WTC11 (cell line): ENCODE results near the gene ORM1. TPM values are rescaled to one million over a fixed set of nuclear protein-coding genes. Genes with fewer than 3 reads are reported as not detected.

Source experiments
- ATAC-seq: fragments of 200-7000 bp; cut with Tn5 transposase; 2 replicates; pipeline ENCODE4 v1.10.0; 2021; ENCODE audit warnings: mild to moderate bottlenecking, moderate library complexity
- CTCF ChIA-PET: fragments of 300-600 bp; sonication (Branson Sonifier 250); formaldehyde crosslinking; loops from one replicate; lab custom pipeline; 2021; ENCODE audit warnings: antibody characterized with exemption; lab: Charles Lee
- POLR2A ChIA-PET: fragments of 350-600 bp; sonication (Branson Sonifier 250); formaldehyde crosslinking; loops from one replicate; lab custom pipeline; 2021; ENCODE audit warnings: antibody characterized with exemption; lab: Charles Lee
- DNase-seq: peaks from one replicate; pipeline ENCODE4 v3.0.0; 2021; ENCODE audit warnings: low spot score
- H3K27ac Mint-ChIP-seq: 2 replicates; pipeline ENCODE4 v1.8.0; 2021; ENCODE audit warnings: mixed read lengths
- H3K27me3 Mint-ChIP-seq: 2 replicates; pipeline ENCODE4 v1.8.0; 2021; ENCODE audit warnings: low read depth, mild to moderate bottlenecking, moderate library complexity, mixed read lengths
- H3K36me3 Mint-ChIP-seq: 2 replicates; pipeline ENCODE4 v1.8.0; 2021; ENCODE audit warnings: mixed read lengths
- H3K4me1 Mint-ChIP-seq: 2 replicates; pipeline ENCODE4 v1.8.0; 2022; ENCODE audit warnings: mixed read lengths
- H3K4me3 Mint-ChIP-seq: 2 replicates; pipeline ENCODE4 v1.8.0; 2021; ENCODE audit warnings: mild to moderate bottlenecking, moderate library complexity, mixed read lengths
- H3K9me3 Mint-ChIP-seq: 2 replicates; pipeline ENCODE4 v1.8.0; 2021; ENCODE audit warnings: mixed read lengths
- JAZF1 ChIP-seq: fragments of 250-450 bp; sonication (Bioruptor Pico); IDR thresholded peaks from 2 replicates; pipeline ENCODE4 v1.9.0; 2021; ENCODE audit warnings: moderate library complexity, mild to moderate bottlenecking, inconsistent platforms
- MXD4 ChIP-seq: fragments of 250-450 bp; sonication (Bioruptor Pico); IDR thresholded peaks from 2 replicates; pipeline ENCODE4 v1.8.0; 2021; ENCODE audit warnings: mild to moderate bottlenecking, moderate library complexity, borderline replicate concordance
- NFYB ChIP-seq: sonication (generic); formaldehyde crosslinking; conservative IDR thresholded peaks from 2 replicates; pipeline ENCODE4 v1.8.0; 2022; ENCODE audit warnings: low read depth, missing genetic modification reagents
- ZNF121 ChIP-seq: sonication (generic); formaldehyde crosslinking; IDR thresholded peaks from 2 replicates; pipeline ENCODE4 v1.8.0; 2023; ENCODE audit warnings: missing genetic modification reagents
- total RNA-seq: library from RNA; stranded (reverse); gene quantifications from 3 replicates; pipeline ENCODE4 v1.2.3, GENCODE V29; 2021
- TF ChIP-seq, protein P1 (sequence below): sonication (generic); formaldehyde crosslinking; IDR thresholded peaks from 2 replicates; pipeline ENCODE4 v1.8.1; 2023; ENCODE audit warnings: mild to moderate bottlenecking, missing genetic modification reagents, moderate library complexity
- TF ChIP-seq, protein P2 (sequence below): sonication (generic); formaldehyde crosslinking; IDR thresholded peaks from 2 replicates; pipeline ENCODE4 v1.8.1; 2022; ENCODE audit warnings: low read depth, mild to moderate bottlenecking, moderate library complexity, missing genetic modification reagents, borderline replicate concordance
- TF ChIP-seq, protein P3 (sequence below): sonication (generic); formaldehyde crosslinking; IDR thresholded peaks from 2 replicates; pipeline ENCODE4 v1.8.1; 2022; ENCODE audit warnings: mild to moderate bottlenecking, missing genetic modification reagents, moderate library complexity, borderline replicate concordance
- TF ChIP-seq, protein P4 (sequence below): fragments of 250-450 bp; sonication (Bioruptor Pico); IDR thresholded peaks from 2 replicates; pipeline ENCODE4 v1.9.0; 2021; ENCODE audit warnings: moderate library complexity, mild to moderate bottlenecking, inconsistent platforms, borderline replicate concordance
- TF ChIP-seq, protein P5 (sequence below): fragments of 200-600 bp; IDR thresholded peaks from 2 replicates; pipeline ENCODE4 v1.8.0; 2022; ENCODE audit warnings: antibody characterized with exemption

Gene ORM1
- total RNA-seq, 1 experiment from 2014 or later = 3.9 TPM

DNA sequence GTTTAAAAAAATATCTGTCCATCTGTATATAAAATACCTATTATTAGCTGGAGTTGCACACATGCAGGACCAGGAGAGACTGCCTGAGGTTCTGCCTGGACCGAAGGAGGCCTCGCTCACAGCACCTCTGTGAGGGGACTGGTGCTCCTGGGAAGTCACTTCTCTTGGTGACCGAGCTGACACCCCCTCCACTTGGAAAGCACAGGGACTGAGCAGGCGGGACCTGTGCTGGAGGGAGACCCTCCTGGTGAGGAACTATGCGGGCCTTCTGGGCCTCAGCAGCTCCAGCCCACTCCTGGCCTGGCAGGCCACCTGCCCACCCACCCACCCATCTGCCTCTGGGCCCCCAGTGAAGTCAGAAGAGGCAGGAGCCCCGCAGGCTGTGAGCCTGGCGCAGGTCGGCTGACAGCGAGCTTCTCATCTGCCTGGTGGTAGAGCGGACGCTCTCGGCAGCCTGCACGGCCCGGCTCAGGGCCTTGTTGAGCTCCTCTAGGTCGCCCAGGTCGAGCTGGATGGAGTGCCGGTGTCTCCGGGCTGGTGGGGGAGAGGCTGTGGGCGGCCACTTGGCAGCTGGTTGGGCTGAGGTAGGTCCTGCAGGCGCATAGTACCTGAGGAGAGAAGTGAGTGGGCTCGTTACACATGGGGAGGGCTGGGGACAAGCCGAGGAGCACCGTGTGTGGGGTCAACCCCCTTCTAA, 13.9 kb downstream of the ORM1 start:
- H3K36me3 Mint-ChIP-seq = peaks cover 31% of the 10 kb centered on the region
- TF ChIP-seq, protein P1, sequence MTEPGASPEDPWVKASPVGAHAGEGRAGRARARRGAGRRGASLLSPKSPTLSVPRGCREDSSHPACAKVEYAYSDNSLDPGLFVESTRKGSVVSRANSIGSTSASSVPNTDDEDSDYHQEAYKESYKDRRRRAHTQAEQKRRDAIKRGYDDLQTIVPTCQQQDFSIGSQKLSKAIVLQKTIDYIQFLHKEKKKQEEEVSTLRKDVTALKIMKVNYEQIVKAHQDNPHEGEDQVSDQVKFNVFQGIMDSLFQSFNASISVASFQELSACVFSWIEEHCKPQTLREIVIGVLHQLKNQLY (CRISPR knock-in tag) = no peak
- no peak for TF ChIP-seq JAZF1 (CRISPR knock-in tag)
- TF ChIP-seq, protein P2, sequence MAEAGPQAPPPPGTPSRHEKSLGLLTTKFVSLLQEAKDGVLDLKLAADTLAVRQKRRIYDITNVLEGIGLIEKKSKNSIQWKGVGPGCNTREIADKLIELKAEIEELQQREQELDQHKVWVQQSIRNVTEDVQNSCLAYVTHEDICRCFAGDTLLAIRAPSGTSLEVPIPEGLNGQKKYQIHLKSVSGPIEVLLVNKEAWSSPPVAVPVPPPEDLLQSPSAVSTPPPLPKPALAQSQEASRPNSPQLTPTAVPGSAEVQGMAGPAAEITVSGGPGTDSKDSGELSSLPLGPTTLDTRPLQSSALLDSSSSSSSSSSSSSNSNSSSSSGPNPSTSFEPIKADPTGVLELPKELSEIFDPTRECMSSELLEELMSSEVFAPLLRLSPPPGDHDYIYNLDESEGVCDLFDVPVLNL (CRISPR knock-in tag) = no peak
- TF ChIP-seq, all 79 proteins: peak for 0
- CTCF ChIA-PET = interaction anchor here (0.5 to 0.6 kb wide), 2 partner anchors 26 to 85 kb away, joined by 3 read pairs; no protein-coding TSS in a partner anchor
- no peaks in the 10 kb centered on the region for H3K27me3 Mint-ChIP-seq
- H3K4me1 Mint-ChIP-seq = no peaks in the 10 kb centered on the region
- no peaks in the 10 kb centered on the region for H3K9me3 Mint-ChIP-seq
- H3K4me3 Mint-ChIP-seq = no peak overlapping the region
- DNase-seq = no peak
- H3K27ac Mint-ChIP-seq = no peak overlapping the region
- ATAC-seq = no peak
- POLR2A ChIA-PET = no interaction called here

DNA sequence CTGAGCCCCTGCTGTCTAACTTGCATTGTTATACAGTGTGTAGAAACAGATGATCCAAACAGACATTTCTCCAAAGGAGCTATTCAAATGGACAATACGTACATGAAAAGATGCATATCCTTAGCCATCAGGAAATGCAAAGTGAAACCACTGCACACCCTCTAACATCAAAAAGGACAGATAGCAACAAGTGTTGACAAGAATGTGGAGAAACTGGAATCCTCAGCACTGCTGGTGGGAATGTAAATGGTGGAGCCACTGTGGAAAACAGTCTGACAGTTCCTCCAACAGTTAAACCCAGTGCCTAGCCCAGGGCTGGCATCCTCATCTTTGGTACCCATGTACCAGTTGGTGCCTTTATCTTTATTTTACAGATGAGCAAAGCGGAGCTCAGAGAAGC, 15.3 kb downstream of the ORM1 start:
- ATAC-seq (no peak), DNase-seq (no peak)
- Mint-ChIP-seq H3K27ac (no peak overlapping the region), H3K4me1 (no peaks in the 10 kb centered on the region), H3K27me3 (no peaks in the 10 kb centered on the region), H3K36me3 (peaks cover 34% of the 10 kb centered on the region), H3K4me3 (no peak overlapping the region), H3K9me3 (no peaks in the 10 kb centered on the region)
- ChIA-PET POLR2A (no interaction called here), CTCF (interaction anchor here (1.8 to 2.9 kb wide), 6 partner anchors 11 to 68 kb away, joined by 5 to 20 read pairs (median 12); partner anchors contain the start of gene AKNA)
- TF ChIP-seq, protein P3, sequence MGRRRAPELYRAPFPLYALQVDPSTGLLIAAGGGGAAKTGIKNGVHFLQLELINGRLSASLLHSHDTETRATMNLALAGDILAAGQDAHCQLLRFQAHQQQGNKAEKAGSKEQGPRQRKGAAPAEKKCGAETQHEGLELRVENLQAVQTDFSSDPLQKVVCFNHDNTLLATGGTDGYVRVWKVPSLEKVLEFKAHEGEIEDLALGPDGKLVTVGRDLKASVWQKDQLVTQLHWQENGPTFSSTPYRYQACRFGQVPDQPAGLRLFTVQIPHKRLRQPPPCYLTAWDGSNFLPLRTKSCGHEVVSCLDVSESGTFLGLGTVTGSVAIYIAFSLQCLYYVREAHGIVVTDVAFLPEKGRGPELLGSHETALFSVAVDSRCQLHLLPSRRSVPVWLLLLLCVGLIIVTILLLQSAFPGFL (CRISPR knock-in tag) = no peak
- TF ChIP-seq, protein P4, sequence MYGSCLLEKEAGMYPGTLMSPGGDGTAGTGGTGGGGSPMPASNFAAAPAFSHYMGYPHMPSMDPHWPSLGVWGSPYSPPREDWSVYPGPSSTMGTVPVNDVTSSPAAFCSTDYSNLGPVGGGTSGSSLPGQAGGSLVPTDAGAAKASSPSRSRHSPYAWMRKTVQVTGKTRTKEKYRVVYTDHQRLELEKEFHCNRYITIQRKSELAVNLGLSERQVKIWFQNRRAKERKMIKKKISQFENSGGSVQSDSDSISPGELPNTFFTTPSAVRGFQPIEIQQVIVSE (CRISPR knock-in tag) = no peak
- no peak for TF ChIP-seq MXD4

DNA sequence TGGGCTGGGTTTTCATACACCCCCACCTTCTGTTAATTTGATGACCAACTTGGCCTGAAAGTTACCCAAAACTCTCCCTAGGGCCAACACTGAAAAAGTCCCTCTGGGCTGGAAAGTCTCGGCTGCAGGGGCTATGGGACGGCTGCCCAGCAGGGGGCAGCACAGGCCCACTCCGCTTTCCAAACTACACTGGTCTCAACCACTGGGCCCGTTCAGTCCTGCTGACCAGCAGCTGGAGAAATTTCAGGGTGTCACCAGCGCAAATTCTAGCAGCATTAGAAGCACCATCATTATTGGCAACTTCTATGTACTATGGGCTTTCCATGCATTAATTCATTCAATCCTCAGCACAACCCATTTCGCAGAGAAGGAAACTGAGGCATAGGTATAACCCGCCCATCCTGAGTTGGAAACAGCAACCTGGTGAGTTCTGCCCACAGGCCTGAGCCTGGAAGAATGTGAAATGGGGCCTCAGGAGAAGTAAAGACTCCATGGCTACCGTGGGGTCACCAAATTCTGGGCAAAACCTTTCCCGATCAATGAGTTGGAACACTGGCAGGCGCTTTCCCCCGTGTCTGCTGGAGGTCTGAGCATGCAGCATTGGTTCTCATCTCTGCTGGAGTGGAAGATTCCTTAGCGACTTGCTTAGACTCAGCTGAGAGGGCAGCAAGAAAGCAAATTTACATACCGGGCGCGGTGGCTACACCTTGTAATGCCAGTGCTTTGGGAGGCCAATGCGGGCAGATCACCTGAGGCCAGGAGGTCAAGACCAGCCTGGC, 16.4 kb downstream of the ORM1 start:
- TF ChIP-seq, protein P5, sequence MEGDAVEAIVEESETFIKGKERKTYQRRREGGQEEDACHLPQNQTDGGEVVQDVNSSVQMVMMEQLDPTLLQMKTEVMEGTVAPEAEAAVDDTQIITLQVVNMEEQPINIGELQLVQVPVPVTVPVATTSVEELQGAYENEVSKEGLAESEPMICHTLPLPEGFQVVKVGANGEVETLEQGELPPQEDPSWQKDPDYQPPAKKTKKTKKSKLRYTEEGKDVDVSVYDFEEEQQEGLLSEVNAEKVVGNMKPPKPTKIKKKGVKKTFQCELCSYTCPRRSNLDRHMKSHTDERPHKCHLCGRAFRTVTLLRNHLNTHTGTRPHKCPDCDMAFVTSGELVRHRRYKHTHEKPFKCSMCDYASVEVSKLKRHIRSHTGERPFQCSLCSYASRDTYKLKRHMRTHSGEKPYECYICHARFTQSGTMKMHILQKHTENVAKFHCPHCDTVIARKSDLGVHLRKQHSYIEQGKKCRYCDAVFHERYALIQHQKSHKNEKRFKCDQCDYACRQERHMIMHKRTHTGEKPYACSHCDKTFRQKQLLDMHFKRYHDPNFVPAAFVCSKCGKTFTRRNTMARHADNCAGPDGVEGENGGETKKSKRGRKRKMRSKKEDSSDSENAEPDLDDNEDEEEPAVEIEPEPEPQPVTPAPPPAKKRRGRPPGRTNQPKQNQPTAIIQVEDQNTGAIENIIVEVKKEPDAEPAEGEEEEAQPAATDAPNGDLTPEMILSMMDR = peak; percentile 86
- TF ChIP-seq ZNF121 (CRISPR knock-in tag) (peak; percentile 89), NFYB (CRISPR knock-in tag) (no peak)
- CTCF ChIA-PET = interaction anchor here (0.6 to 2.9 kb wide), 25 partner anchors 10 to 314 kb away, joined by 3 to 20 read pairs (median 4); partner anchors contain the start of gene AKNA
- POLR2A ChIA-PET = interaction anchor here (0.6 to 1.2 kb wide), 2 partner anchors 56 to 229 kb away, joined by 3 to 8 read pairs; no protein-coding TSS in a partner anchor
- Mint-ChIP-seq H3K36me3 (peaks cover 35% of the 10 kb centered on the region), H3K4me3 (no peak overlapping the region), H3K27me3 (no peaks in the 10 kb centered on the region), H3K27ac (no peak overlapping the region), H3K4me1 (no peaks in the 10 kb centered on the region), H3K9me3 (no peaks in the 10 kb centered on the region)
- DNase-seq = peak; percentile 70
- peak; percentile 89 for ATAC-seq
